ENCODE results near the gene ARHGAP12. TPM values are rescaled to one million over a fixed set of nuclear protein-coding genes. Genes with fewer than 3 reads are reported as not detected.

Gene ARHGAP12
- total and polyA plus RNA-seq, 2 donors (not counting 3 experiments of a cell fraction or from before 2014, with no cell fraction given), result 5.8 to 19.3 TPM

- DNase-seq (ENCODE audit: low read depth, low spot score) (no peak), FAIRE-seq (no peak)
- dilution Hi-C loops (cut with MboI; ENCODE audit: extremely low pct_ligation_motif_present, low sequenced_read_pairs), result no loop called here
- H3K9me3 ChIP-seq (replicated peaks; ENCODE audit: control insufficient read depth, insufficient read depth, low read length), result no peaks in the 10 kb centered on the region
- peaks cover 11% of the 10 kb centered on the region for H3K4me1 ChIP-seq (ENCODE audit: control insufficient read depth, extremely low read depth, insufficient read depth, low read length)
- ChIA-PET POLR2A (no interaction called here), CTCF (interaction anchor here (1.0 kb wide), 1 partner anchor 53 kb away, joined by 3 read pairs; no protein-coding TSS in a partner anchor)
- no peak overlapping the region for H3K4me3 ChIP-seq (replicated peaks in 1 of 3; ENCODE audit: insufficient read depth in 1 of 3, low read depth in 1 of 3, low read length in 3 of 3)
- intact Hi-C loops (cut with micrococcal nuclease), result loop anchor here (10.0 kb wide), 1 partner anchor 436 kb away; no protein-coding TSS in a partner anchor
- H3K36me3 ChIP-seq (ENCODE audit: control insufficient read depth in 2 of 2, extremely low read depth in 1 of 2, insufficient read depth in 2 of 2, low read length in 2 of 2), result no peaks in the 10 kb centered on the region
- H3K79me2 ChIP-seq (ENCODE audit: control insufficient read depth, insufficient read depth, low read length), result no peaks in the 10 kb centered on the region
- H3K4me2 ChIP-seq (ENCODE audit: insufficient read depth, low read length), result no peak overlapping the region
- H4K20me1 ChIP-seq (replicated peaks; ENCODE audit: control insufficient read depth, extremely low read depth, insufficient read depth, low read length), result no peaks in the 10 kb centered on the region
- no peak overlapping the region for H3K9ac ChIP-seq (replicated peaks; ENCODE audit: extremely low read depth, insufficient read depth, low read length)
- no peak overlapping the region for H2AFZ ChIP-seq (ENCODE audit: low read depth, low read length)
- no peaks in the 10 kb centered on the region for H3K9me1 ChIP-seq (replicated peaks; ENCODE audit: control insufficient read depth, extremely low read depth, insufficient read depth, low read length)
- no TSS peak for BruUV-seq (replicated peaks)
- no peak for TF ChIP-seq POLR2AphosphoS5 (IDR thresholded peaks at IDR 0.05; ENCODE audit: insufficient read depth, low read depth, low read length)
- TF ChIP-seq GATA2 (IDR thresholded peaks at IDR 0.05; ENCODE audit: insufficient read depth, insufficient read length, low read depth, low read length), result no peak
- no peak for TF ChIP-seq MYC (IDR thresholded peaks at IDR 0.05; ENCODE audit: low read depth, low read length)
- no peak for TF ChIP-seq MAX (IDR thresholded peaks at IDR 0.05; ENCODE audit: insufficient read depth, insufficient read length)
- no peak for TF ChIP-seq CTCF (IDR thresholded peaks at IDR 0.05; ENCODE audit: extremely low read depth in 1 of 2, insufficient read depth in 1 of 2, low read depth in 1 of 2, low read length in 2 of 2)
- TF ChIP-seq EZH2 (IDR thresholded peaks at IDR 0.05; ENCODE audit: borderline replicate concordance, low read depth, low read length, severe bottlenecking), result no peak
- no peak for TF ChIP-seq JUN (IDR thresholded peaks at IDR 0.05; ENCODE audit: borderline replicate concordance, insufficient read depth, insufficient read length, low read depth)
- no peak for TF ChIP-seq FOS (IDR thresholded peaks at IDR 0.05; ENCODE audit: borderline replicate concordance, insufficient read depth, low read length)
- no peak for TF ChIP-seq POLR2A (IDR thresholded peaks at IDR 0.05; ENCODE audit: low read depth, low read length)
- H3K27me3 ChIP-seq (ENCODE audit: control insufficient read depth in 2 of 2, insufficient read depth in 2 of 2, low read length in 2 of 2), result no peaks in the 10 kb centered on the region
- H3K27ac ChIP-seq (ENCODE audit: insufficient read depth, low read depth, low read length), result no peak overlapping the region
Measured at GRCh38 chr10:31761156-31761555, 167.5 kb downstream of the ARHGAP12 start.

Measured in endothelial cell of umbilical vein (primary cell).